Body of pancreas (tissue), 4 donors: Measurements from ENCODE around the gene ATP8A2. TPM values are rescaled to one million over a fixed set of nuclear protein-coding genes. Genes with fewer than 3 reads are reported as not detected.

Source experiments
- ATAC-seq: fragments of 150-250 bp; one replicate; pipeline ENCODE4 v1.9.1; 2016
- DNase-seq, 4 donors: peaks; one replicate each; pipeline ENCODE4 v3.0.0-alpha.2; 2019
- H3K27ac ChIP-seq, 4 donors: fragments of 200-600 bp; sonication (generic); 1 replicate in 3 of 4; 2 replicates in 1 of 4; pipeline versions ENCODE4 v1.5.1 to v1.6.1; 2016 to 2019; ENCODE audit warnings: mild to moderate bottlenecking in 1 of 4, mixed read lengths in 1 of 4, moderate library complexity in 1 of 4
- H3K27me3 ChIP-seq, 2 donors: fragments of 200-600 bp; sonication (generic); one replicate each; pipeline ENCODE4 v1.6.0; 2016; ENCODE audit warnings: mild to moderate bottlenecking in 1 of 2
- H3K36me3 ChIP-seq, 2 donors: fragments of 200-600 bp; sonication (generic); replicated peaks in 1 of 2; 2 replicates each; pipeline ENCODE4 v1.5.1; 2016; ENCODE audit warnings: low read depth in 2 of 2; ENCODE audit not compliant: insufficient read depth in 1 of 2
- H3K4me1 ChIP-seq: fragments of 200-600 bp; sonication (generic); one replicate; pipeline ENCODE4 v1.6.0; 2016
- H3K4me3 ChIP-seq, 2 donors: fragments of 200-600 bp; sonication (generic); 1 replicate in 1 of 2; 2 replicates in 1 of 2; pipeline ENCODE4 v1.5.1; 2016 to 2019
- H3K9me3 ChIP-seq, 3 donors: fragments of 200-600 bp; sonication (generic); 1 replicate in 2 of 3; 2 replicates in 1 of 3; pipeline ENCODE4 v1.5.1; 2016
- POLR2A ChIP-seq, 3 donors: fragments of 450-650 bp; IDR thresholded peaks; one replicate each; pipeline ENCODE4 v1.6.1; 2016; ENCODE audit warnings: antibody characterized with exemption in 3 of 3, mild to moderate bottlenecking in 2 of 3
- WGBS, 2 donors: methylation state at CpG; one replicate each; pipeline ENCODE4 v1.1.5; 2017; 5-methylcytosine and 5-hydroxymethylcytosine counted together
- intact Hi-C: fragments of 100-400 bp; cut with DNase I; formaldehyde crosslinking; loops from one replicate; pipeline ENCODE4 v1.15.1; 2023
- total RNA-seq, 2 donors: library from RNA; depleted of rRNA; stranded (reverse); fragments of >200 nt; gene quantifications; one replicate each; pipeline ENCODE4 v1.1.0, GENCODE V29; 2016
- TF ChIP-seq, protein P1 (sequence below), 7 experiments: fragments of 450-650 bp in 4 of 7; fragments of 200-600 bp in 3 of 7; sonication (generic) in 3 of 7; IDR thresholded peaks; one replicate each; pipeline ENCODE4 v1.5.1; 2016 to 2019; ENCODE audit warnings: antibody characterized with exemption in 7 of 7

Gene ATP8A2
- total RNA-seq, 2 donors from 2014 or later: under 0.01 TPM; not detected in 1

DNA sequence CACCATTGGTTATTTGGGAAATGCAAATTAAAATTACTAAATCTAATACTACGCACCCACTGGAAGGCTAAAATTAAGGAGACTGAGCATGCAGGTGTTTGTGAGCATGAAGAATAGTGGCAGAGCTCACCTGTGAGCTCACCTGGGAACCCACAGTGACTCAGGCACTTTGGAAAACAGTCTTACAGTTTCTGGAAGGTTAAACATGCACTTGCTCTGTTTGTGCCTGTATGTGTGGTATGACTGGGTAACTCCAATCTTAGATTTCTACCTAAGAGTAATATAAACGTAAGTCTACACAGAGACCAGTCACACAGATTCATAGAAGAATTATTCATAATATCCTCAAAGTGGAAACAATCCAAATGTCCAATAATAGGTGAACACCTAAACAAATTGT, 318.8 kb downstream of the ATP8A2 start:
- intact Hi-C loops: no loop called here
- no peak for TF ChIP-seq POLR2A (IDR thresholded peaks at IDR 0.05)
- TF ChIP-seq, protein P1, sequence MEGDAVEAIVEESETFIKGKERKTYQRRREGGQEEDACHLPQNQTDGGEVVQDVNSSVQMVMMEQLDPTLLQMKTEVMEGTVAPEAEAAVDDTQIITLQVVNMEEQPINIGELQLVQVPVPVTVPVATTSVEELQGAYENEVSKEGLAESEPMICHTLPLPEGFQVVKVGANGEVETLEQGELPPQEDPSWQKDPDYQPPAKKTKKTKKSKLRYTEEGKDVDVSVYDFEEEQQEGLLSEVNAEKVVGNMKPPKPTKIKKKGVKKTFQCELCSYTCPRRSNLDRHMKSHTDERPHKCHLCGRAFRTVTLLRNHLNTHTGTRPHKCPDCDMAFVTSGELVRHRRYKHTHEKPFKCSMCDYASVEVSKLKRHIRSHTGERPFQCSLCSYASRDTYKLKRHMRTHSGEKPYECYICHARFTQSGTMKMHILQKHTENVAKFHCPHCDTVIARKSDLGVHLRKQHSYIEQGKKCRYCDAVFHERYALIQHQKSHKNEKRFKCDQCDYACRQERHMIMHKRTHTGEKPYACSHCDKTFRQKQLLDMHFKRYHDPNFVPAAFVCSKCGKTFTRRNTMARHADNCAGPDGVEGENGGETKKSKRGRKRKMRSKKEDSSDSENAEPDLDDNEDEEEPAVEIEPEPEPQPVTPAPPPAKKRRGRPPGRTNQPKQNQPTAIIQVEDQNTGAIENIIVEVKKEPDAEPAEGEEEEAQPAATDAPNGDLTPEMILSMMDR (IDR thresholded peaks at IDR 0.05): no peak
- 93 to 96% methylated on average over 2 of the region's 2 CpGs for WGBS, 2 donors
- no peaks in the 10 kb centered on the region for H3K4me1 ChIP-seq
- no peaks in the 10 kb centered on the region for H3K27me3 ChIP-seq
- no peak overlapping the region for H3K27ac ChIP-seq
- no peak for DNase-seq
- no peak overlapping the region for H3K4me3 ChIP-seq
- no peak for ATAC-seq
- no peaks in the 10 kb centered on the region for H3K36me3 ChIP-seq
- no peaks in the 10 kb centered on the region for H3K9me3 ChIP-seq

DNA sequence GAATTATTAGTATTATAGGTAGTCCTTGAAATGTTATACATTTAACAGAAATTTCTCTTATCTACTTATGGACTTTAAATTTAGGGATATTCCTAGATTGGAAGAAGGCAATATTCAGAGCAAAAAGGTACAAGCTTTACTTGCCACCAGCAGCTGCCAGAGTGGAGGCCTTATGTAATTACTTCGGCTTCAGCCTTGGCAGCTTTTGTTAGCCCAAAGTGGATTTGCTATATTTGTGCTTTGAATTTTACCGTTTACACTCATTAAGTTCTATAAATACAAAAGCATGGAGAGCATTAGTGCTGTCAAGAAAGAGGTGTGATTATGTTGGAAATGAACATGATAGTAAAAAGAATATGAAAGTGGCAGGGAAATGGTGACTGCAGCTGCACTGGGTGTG, 319.9 kb downstream of the ATP8A2 start:
- intact Hi-C loops: no loop called here
- Histone ChIP-seq H3K4me3 (no peak overlapping the region), H3K36me3 (no peaks in the 10 kb centered on the region), H3K27me3 (no peaks in the 10 kb centered on the region), H3K27ac (no peak overlapping the region), H3K9me3 (no peaks in the 10 kb centered on the region), H3K4me1 (no peaks in the 10 kb centered on the region)
- TF ChIP-seq, protein P1 (IDR thresholded peaks at IDR 0.05): no peak
- no peak for TF ChIP-seq POLR2A (IDR thresholded peaks at IDR 0.05)
- ATAC-seq (no peak), DNase-seq (no peak)
- WGBS, 2 donors: 28 to 40% methylated on average over 2 of the region's 2 CpGs

DNA sequence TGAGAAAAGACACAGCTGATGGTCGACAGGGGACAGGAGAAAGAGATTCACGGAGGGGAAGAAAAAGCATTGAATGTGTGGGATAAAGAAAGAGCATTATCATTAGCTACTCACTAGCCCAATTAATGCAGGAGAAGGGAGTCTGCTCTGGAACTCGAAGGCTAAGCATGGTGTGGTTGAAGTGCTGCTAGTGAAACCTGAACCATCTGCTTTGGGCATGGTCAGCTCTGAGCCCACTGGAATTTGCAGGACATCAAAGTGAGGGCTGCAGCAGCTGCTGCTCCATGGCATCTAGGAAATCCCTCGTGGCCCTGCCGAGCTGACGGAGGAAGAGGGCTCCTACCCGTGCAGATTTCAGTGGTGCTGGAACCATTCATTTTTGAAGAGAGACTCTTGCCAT, 320.3 kb downstream of the ATP8A2 start:
- Histone ChIP-seq H3K9me3 (no peaks in the 10 kb centered on the region), H3K4me3 (no peak overlapping the region), H3K27me3 (no peaks in the 10 kb centered on the region), H3K4me1 (no peaks in the 10 kb centered on the region), H3K36me3 (no peaks in the 10 kb centered on the region), H3K27ac (no peak overlapping the region)
- no peak for TF ChIP-seq POLR2A (IDR thresholded peaks at IDR 0.05)
- TF ChIP-seq, protein P1 (IDR thresholded peaks at IDR 0.05): no peak
- intact Hi-C loops: no loop called here
- no peak for DNase-seq
- 52 to 58% methylated on average over 7 of the region's 7 CpGs for WGBS, 2 donors
- ATAC-seq: no peak

DNA sequence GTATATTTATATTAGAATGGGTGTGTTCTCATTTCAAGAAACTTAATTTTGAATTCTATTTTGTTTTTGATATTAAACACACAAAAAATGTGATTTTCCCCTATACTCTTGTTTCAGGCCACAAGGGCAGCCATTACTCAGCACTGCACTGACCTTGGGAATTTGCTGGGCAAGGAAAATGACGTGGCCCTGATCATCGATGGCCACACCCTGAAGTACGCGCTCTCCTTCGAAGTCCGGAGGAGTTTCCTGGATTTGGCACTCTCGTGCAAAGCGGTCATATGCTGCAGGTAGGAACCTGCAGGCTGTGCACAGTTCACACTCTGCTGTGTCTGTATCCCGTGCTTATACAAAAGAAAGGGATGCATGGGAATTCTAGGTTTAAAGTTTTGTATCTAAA, 327.3 kb downstream of the ATP8A2 start:
- H3K27me3 ChIP-seq: no peaks in the 10 kb centered on the region
- H3K36me3 ChIP-seq: no peaks in the 10 kb centered on the region
- no peaks in the 10 kb centered on the region for H3K4me1 ChIP-seq
- TF ChIP-seq, protein P1 (IDR thresholded peaks at IDR 0.05): no peak
- no peak for TF ChIP-seq POLR2A (IDR thresholded peaks at IDR 0.05)
- DNase-seq: no peak
- 73 to 74% methylated on average over 9 of the region's 9 CpGs for WGBS, 2 donors
- intact Hi-C loops: no loop called here
- no peaks in the 10 kb centered on the region for H3K9me3 ChIP-seq
- H3K27ac ChIP-seq: no peak overlapping the region
- H3K4me3 ChIP-seq: no peak overlapping the region
- ATAC-seq: no peak

DNA sequence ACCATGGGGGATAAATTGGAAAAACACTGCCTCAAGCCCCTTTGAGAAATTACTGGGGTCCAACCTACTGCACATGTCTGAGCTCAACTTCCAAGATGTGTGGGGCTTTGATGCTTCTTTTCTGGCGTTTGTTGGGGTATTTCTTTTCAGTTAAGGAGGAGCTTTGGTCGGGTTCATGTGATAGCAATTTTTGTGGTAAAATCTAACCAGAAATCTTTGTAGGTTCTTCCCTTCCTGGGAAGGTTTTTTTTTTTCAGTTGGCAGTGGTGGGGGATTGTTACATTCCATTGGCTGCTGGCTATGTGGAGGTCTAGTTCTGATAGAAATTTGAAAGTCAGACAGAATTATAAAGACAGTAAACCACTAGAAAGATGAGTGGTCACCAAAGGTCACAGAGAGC, 327.8 kb downstream of the ATP8A2 start:
- intact Hi-C loops: no loop called here
- ATAC-seq: no peak

More for the DNA sequence above, 327.8 kb downstream of the ATP8A2 start:
- Histone ChIP-seq H3K27ac (no peak overlapping the region), H3K4me3 (no peak overlapping the region), H3K27me3 (no peaks in the 10 kb centered on the region), H3K4me1 (no peaks in the 10 kb centered on the region), H3K9me3 (no peaks in the 10 kb centered on the region), H3K36me3 (no peaks in the 10 kb centered on the region)
- no peak for TF ChIP-seq POLR2A (IDR thresholded peaks at IDR 0.05)
- TF ChIP-seq, protein P1 (IDR thresholded peaks at IDR 0.05): no peak
- no peak for DNase-seq
- 45 to 47% methylated on average over 2 of the region's 2 CpGs for WGBS, 2 donors
